ENCODE data around the gene CCDC126. TPM values are rescaled to one million over a fixed set of nuclear protein-coding genes. Genes with fewer than 3 reads are reported as not detected.

Gene CCDC126
- total and polyA plus RNA-seq, 2 experiments from 2014 or later = 5.7 to 6.6 TPM

DNA sequence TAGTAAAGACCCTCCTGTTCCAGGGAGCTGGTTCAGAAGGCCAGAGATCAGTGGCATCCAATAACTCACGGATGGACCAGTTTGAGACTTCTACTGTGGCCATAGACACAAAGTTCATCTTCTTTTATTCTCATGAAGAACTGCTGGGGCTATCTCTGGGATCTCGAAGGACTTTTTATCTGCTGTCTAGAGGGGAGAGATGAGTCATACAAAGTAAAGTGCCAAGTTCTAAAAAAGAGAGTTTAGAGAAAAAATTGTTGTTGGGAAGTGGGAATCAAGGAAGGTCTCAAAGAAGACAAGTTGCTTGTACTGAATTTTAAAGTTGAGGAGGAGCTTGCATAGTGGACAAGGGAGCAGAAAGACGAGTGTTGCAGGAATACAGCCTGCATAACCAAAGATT lies 74.9 kb downstream of the CCDC126 start:
- ATAC-seq (no peak), DNase-seq (ENCODE audit: low spot score) (no peak)
- H3K27ac ChIP-seq (ENCODE audit: low read depth) = no peak overlapping the region
- no peaks in the 10 kb centered on the region for H3K4me1 Mint-ChIP-seq
- H3K9me3 Mint-ChIP-seq = no peaks in the 10 kb centered on the region; the same call in 2 of the 3 replicates
- H4K20me1 ChIP-seq (replicated peaks; ENCODE audit: insufficient read depth) = no peaks in the 10 kb centered on the region
- no peaks in the 10 kb centered on the region for H3K4me1 ChIP-seq (ENCODE audit: insufficient read depth)
- H3K36me3 ChIP-seq (ENCODE audit: insufficient read depth) = no peaks in the 10 kb centered on the region
- H3K27me3 Mint-ChIP-seq (ENCODE audit: insufficient read depth, low read depth, poor library complexity) = peaks cover 3% of the 10 kb centered on the region
- no peak overlapping the region for H3K4me3 ChIP-seq
- no peaks in the 10 kb centered on the region for H3K79me2 ChIP-seq (replicated peaks; ENCODE audit: insufficient read depth)
- no peaks in the 10 kb centered on the region for H3F3A ChIP-seq (replicated peaks; ENCODE audit: low read depth)
- no peak overlapping the region for H3K27ac Mint-ChIP-seq
- no peak overlapping the region for H2AFZ ChIP-seq
- no peak overlapping the region for H3K4me3 Mint-ChIP-seq
- no peaks in the 10 kb centered on the region for H3K9me2 ChIP-seq (ENCODE audit: insufficient read depth)
- TF ChIP-seq EZH2phosphoT487 (IDR thresholded peaks at IDR 0.05; ENCODE audit: unreplicated experiment) = no peak
- TF ChIP-seq ETS1 (IDR thresholded peaks at IDR 0.05) = no peak
- TF ChIP-seq POLR2AphosphoS5 (IDR thresholded peaks at IDR 0.05; ENCODE audit: low read depth) = no peak
- no peak for TF ChIP-seq JUNB (IDR thresholded peaks at IDR 0.05; ENCODE audit: unreplicated experiment)
- no peak for TF ChIP-seq EZH2 (IDR thresholded peaks at IDR 0.05; ENCODE audit: low read depth, unreplicated experiment)
- no peak for TF ChIP-seq CTCF (conservative IDR thresholded peaks at IDR 0.05; ENCODE audit: low read depth in 2 of 2)
- TF ChIP-seq, protein P1, sequence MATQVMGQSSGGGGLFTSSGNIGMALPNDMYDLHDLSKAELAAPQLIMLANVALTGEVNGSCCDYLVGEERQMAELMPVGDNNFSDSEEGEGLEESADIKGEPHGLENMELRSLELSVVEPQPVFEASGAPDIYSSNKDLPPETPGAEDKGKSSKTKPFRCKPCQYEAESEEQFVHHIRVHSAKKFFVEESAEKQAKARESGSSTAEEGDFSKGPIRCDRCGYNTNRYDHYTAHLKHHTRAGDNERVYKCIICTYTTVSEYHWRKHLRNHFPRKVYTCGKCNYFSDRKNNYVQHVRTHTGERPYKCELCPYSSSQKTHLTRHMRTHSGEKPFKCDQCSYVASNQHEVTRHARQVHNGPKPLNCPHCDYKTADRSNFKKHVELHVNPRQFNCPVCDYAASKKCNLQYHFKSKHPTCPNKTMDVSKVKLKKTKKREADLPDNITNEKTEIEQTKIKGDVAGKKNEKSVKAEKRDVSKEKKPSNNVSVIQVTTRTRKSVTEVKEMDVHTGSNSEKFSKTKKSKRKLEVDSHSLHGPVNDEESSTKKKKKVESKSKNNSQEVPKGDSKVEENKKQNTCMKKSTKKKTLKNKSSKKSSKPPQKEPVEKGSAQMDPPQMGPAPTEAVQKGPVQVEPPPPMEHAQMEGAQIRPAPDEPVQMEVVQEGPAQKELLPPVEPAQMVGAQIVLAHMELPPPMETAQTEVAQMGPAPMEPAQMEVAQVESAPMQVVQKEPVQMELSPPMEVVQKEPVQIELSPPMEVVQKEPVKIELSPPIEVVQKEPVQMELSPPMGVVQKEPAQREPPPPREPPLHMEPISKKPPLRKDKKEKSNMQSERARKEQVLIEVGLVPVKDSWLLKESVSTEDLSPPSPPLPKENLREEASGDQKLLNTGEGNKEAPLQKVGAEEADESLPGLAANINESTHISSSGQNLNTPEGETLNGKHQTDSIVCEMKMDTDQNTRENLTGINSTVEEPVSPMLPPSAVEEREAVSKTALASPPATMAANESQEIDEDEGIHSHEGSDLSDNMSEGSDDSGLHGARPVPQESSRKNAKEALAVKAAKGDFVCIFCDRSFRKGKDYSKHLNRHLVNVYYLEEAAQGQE (IDR thresholded peaks at IDR 0.05; ENCODE audit: unreplicated experiment) = no peak
- TF ChIP-seq, protein P2, sequence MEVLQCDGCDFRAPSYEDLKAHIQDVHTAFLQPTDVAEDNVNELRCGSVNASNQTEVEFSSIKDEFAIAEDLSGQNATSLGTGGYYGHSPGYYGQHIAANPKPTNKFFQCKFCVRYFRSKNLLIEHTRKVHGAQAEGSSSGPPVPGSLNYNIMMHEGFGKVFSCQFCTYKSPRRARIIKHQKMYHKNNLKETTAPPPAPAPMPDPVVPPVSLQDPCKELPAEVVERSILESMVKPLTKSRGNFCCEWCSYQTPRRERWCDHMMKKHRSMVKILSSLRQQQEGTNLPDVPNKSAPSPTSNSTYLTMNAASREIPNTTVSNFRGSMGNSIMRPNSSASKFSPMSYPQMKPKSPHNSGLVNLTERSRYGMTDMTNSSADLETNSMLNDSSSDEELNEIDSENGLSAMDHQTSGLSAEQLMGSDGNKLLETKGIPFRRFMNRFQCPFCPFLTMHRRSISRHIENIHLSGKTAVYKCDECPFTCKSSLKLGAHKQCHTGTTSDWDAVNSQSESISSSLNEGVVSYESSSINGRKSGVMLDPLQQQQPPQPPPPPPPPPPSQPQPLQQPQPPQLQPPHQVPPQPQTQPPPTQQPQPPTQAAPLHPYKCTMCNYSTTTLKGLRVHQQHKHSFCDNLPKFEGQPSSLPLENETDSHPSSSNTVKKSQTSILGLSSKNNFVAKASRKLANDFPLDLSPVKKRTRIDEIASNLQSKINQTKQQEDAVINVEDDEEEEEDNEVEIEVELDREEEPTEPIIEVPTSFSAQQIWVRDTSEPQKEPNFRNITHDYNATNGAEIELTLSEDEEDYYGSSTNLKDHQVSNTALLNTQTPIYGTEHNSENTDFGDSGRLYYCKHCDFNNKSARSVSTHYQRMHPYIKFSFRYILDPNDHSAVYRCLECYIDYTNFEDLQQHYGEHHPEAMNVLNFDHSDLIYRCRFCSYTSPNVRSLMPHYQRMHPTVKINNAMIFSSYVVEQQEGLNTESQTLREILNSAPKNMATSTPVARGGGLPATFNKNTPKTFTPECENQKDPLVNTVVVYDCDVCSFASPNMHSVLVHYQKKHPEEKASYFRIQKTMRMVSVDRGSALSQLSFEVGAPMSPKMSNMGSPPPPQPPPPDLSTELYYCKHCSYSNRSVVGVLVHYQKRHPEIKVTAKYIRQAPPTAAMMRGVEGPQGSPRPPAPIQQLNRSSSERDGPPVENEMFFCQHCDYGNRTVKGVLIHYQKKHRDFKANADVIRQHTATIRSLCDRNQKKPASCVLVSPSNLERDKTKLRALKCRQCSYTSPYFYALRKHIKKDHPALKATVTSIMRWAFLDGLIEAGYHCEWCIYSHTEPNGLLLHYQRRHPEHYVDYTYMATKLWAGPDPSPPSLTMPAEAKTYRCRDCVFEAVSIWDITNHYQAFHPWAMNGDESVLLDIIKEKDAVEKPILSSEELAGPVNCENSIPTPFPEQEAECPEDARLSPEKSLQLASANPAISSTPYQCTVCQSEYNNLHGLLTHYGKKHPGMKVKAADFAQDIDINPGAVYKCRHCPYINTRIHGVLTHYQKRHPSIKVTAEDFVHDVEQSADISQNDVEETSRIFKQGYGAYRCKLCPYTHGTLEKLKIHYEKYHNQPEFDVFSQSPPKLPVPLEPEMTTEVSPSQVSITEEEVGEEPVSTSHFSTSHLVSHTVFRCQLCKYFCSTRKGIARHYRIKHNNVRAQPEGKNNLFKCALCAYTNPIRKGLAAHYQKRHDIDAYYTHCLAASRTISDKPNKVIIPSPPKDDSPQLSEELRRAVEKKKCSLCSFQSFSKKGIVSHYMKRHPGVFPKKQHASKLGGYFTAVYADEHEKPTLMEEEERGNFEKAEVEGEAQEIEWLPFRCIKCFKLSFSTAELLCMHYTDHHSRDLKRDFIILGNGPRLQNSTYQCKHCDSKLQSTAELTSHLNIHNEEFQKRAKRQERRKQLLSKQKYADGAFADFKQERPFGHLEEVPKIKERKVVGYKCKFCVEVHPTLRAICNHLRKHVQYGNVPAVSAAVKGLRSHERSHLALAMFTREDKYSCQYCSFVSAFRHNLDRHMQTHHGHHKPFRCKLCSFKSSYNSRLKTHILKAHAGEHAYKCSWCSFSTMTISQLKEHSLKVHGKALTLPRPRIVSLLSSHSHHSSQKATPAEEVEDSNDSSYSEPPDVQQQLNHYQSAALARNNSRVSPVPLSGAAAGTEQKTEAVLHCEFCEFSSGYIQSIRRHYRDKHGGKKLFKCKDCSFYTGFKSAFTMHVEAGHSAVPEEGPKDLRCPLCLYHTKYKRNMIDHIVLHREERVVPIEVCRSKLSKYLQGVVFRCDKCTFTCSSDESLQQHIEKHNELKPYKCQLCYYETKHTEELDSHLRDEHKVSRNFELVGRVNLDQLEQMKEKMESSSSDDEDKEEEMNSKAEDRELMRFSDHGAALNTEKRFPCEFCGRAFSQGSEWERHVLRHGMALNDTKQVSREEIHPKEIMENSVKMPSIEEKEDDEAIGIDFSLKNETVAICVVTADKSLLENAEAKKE (CRISPR knock-in tag; IDR thresholded peaks at IDR 0.05) = no peak
- no peak for TF ChIP-seq NANOG (IDR thresholded peaks at IDR 0.05; ENCODE audit: borderline replicate concordance)
- TF ChIP-seq STAT1 (IDR thresholded peaks at IDR 0.05; ENCODE audit: unreplicated experiment) = no peak
- no peak for TF ChIP-seq ZNF331 (CRISPR knock-in tag; IDR thresholded peaks at IDR 0.05; ENCODE audit: low read depth)
- no peak for TF ChIP-seq ZNF114 (CRISPR knock-in tag; IDR thresholded peaks at IDR 0.05)
- no peak for TF ChIP-seq CREB1 (CRISPR knock-in tag; IDR thresholded peaks at IDR 0.05; ENCODE audit: low read depth)
- no peaks in the 10 kb centered on the region for H3K27me3 ChIP-seq (ENCODE audit: insufficient read depth)
- H3K4me2 ChIP-seq = no peak overlapping the region
- H3K36me3 Mint-ChIP-seq (ENCODE audit: low read depth) = no peaks in the 10 kb centered on the region
